AG08396 (cell line): ENCODE results near the gene GNAI3.

ENCODE experiments used
- DNase-seq: peaks from one replicate; pipeline ENCODE4 v3.0.0; 2012; ENCODE audit warnings: low spot score, mixed read lengths

Gene GNAI3

DNA sequence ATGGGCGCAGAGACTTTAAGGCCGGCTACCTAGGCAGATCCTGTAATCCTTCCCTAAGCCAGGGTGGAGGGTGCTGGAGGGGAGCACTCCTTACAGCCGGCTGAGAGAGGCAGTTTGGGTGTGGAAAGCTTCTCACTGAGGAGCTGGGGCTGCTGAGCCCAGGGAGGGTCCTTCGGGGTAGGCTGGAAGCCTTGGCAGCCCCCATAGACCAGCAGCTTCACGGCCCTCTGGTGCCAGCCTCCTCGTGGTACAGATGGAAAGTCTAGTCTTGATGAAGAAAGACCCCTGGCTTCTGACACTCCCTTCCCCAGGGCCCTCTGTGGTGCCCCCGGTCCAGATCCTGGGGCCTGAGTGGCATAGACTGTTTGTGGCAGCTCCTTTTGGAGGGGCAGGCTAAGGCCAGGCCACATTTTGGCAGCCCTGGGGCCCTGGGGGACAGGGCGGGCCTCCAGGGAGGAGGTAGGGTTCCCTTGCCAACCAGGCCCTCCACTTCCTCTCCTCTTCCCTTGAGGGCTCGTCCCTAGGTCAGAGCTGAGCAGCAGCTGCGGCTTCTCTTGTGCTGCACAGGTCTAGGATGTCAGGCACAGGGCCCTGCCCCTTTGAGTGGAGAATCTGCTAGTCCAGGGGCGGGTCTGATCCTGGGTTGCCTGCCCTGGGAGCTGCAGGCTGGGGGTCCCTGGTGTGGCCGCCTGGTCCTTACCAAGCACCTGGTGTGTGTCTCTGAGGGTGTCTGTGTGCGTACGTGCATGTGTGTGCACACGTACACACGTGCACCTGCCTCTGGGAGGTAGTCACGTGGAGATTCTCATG lies 76.0 kb downstream of the GNAI3 start:
- no peak for DNase-seq

DNA sequence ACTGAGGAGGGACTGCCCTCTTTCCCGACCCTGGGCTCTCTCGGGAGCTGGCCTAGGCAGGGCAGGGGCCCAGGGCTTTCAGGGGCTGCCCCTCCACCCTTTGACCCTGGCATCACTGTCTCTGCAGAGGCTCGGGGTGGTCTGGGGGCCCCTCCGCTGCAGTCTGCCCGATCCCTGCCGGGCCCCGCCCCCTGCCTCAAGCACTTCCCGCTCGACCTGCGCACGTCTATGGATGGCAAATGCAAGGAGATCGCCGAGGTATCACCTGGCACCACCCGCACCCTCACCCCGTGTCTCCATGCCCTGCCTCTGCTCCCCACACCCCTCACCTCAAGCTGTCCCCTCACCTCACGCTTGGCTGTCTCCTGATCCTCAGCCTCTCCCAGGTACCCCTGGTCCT lies 76.8 kb downstream of the GNAI3 start:
- no peak for DNase-seq

DNA sequence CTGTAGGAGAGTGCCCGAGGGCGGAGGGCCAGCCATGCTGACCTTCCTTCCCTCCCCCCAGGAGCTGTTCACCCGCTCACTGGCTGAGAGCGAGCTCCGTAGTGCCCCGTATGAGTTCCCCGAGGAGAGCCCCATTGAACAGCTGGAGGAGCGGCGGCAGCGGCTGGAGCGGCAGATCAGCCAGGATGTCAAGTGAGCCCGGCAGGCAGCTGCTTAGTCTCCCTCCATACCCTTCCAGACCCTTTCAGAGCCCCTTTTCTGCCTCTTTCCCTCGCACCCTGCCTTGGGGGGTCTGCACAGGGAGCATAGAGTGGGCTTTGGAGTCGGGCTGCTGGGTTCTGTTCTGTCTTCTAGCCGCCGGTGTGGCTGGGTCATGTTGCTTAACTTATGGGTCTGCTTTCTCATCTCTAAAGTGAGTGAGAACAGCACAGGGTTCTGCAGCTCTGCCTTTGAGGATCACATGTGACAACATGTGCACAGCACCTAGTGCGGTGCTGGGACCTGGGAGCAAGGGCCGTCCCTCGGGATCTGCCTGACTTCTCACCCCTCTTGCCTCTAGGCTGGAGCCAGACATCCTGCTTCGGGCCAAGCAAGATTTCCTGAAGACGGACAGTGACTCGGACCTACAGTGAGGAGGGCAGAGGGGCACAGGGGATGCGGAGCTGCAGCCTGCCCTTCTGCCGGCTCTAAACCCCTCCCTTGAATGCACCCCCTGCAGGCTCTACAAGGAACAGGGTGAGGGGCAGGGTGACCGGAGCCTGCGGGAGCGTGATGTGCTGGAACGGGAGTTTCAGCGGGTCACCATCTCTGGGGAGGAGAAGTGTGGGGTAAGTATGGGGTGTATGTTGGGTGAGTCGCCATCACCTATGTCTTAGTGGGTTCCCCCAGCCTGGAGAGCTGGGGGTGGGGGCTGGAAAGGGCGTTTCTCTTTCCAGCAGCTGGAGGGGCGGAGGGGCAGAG lies 77.5 kb downstream of the GNAI3 start:
- no peak for DNase-seq

DNA sequence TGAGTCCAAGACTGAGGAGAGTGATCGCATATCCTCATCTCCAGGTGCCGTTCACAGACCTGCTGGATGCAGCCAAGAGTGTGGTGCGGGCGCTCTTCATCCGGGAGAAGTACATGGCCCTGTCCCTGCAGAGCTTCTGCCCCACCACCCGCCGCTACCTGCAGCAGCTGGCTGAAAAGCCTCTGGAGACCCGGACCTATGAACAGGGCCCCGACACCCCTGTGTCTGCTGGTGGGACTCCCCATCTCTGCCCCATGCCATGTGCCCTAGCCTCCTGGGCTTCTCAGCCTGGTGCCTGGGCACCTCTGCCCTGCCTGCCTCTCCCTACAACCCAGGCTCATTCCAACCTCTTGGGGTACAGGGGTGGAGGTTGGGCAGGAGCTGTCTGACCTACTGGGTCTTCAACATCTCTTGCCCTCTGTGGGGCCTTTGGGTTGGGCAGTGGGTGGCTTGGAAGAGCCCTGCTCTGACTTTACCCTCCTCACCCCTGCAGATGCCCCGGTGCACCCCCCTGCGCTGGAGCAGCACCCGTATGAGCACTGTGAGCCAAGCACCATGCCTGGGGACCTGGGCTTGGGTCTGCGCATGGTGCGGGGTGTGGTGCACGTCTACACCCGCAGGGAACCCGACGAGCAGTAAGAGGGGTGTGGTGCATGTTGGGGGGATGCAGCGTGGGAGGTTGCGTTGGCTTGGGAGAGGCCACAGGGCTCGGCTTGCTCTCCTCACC lies 78.4 kb downstream of the GNAI3 start:
- DNase-seq = no peak

DNA sequence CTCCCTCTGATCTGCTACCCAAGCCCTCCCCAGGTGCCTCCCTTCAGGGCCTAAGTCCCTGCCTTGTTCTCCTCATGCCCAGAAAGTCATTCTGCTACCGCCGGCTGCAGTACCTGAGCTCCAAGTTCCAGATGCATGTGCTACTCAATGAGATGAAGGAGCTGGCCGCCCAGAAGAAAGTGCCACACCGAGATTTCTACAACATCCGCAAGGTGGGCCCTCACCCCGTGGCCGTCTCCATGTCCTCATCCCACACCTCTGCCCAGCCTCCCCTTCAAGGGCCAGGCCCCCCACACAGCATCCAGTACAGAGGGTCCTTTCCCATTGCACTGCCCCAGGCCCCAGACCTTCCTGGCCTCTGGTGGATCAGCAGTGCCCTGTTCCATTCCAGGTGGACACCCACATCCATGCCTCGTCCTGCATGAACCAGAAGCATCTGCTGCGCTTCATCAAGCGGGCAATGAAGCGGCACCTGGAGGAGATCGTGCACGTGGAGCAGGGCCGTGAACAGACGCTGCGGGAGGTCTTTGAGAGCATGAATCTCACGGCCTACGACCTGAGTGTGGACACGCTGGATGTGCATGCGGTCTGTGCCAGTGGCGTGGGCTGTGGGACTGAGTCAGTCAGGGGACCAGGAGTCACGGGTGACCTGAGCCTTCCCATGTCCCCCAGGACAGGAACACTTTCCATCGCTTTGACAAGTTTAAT lies 79.4 kb downstream of the GNAI3 start:
- DNase-seq = no peak

DNA sequence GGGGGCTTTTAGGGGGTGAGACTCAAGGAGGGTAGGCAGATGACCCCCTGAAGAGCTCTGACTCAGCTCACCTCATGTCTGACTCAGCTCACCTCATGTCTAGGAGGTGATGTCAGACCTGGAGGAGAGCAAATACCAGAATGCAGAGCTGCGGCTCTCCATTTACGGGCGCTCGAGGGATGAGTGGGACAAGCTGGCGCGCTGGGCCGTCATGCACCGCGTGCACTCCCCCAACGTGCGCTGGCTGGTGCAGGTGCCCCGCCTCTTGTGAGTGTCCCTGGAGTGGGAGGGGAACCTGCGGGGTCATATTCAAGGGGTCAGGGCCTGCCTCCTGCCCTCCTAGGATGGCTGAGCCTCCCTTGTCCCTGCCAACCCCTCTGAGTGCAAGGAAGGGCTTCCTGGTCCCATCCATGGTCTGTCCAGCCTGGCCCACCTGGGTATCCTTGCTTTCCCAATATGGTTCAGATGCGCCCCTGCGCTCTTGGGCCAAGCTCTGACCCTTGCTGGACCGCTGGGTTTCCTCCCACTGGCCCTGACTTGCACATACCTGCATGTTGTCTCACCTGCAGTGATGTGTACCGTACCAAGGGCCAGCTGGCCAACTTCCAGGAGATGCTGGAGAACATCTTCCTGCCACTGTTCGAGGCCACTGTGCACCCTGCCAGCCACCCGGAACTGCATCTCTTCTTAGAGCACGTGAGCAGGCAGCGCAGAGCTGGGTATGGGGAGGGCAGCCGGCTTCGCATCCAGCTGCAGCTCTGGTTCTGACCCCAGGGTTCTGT lies 80.3 kb downstream of the GNAI3 start:
- DNase-seq = no peak

DNA sequence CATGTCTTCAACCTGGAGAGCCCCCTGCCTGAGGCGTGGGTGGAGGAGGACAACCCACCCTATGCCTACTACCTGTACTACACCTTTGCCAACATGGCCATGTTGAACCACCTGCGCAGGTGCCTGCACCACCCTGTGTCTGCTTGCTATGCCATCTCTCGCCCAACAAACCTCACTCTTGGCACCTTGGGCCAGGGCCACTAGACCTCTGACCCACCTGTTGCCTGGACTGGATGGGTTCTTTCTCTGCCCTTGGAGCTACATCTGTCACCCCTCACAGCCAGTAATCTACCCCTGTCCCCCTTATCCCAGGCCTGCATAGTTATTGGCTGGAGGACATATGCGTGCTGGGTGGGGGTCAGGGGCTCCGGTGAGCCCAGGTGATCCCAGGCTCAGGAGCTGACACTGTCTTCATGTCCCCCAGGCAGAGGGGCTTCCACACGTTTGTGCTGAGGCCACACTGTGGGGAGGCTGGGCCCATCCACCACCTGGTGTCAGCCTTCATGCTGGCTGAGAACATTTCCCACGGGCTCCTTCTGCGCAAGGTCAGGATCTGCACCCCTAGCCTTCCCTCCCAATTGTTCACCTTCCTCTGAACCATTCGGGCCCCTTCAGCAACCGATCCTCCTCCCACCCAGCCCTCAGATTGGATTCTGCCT lies 81.1 kb downstream of the GNAI3 start:
- no peak for DNase-seq

DNA sequence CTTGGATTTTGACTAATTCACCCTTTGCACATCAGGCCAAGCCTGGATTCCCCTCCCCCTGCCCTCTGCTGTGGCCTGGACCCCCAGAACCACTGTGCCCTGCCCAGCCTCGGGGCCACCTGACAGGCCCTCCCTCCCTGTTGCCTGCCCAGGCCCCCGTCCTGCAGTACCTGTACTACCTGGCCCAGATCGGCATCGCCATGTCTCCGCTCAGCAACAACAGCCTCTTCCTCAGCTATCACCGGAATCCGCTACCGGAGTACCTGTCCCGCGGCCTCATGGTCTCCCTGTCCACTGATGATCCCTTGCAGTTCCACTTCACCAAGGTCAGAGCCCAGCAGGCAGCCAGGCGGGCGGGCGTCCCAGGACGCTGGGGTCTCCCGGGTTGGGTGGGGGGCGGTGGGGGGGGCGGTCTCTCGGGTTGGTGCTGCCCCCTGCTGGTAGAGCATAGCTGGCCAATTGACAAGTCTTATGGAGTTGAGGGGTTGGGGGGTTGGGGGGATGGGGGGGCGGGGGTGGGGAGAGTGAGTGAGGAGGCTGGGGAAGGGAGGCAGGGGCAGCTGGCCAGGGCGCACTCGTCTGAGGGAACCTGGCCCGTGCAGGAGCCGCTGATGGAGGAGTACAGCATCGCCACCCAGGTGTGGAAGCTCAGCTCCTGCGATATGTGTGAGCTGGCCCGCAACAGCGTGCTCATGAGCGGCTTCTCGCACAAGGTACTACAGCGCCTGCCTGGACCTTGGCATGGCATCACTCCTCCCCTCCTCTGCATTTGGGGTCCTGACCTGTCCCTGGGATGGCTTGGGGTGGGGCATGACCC lies 81.9 kb downstream of the GNAI3 start:
- no peak for DNase-seq

DNA sequence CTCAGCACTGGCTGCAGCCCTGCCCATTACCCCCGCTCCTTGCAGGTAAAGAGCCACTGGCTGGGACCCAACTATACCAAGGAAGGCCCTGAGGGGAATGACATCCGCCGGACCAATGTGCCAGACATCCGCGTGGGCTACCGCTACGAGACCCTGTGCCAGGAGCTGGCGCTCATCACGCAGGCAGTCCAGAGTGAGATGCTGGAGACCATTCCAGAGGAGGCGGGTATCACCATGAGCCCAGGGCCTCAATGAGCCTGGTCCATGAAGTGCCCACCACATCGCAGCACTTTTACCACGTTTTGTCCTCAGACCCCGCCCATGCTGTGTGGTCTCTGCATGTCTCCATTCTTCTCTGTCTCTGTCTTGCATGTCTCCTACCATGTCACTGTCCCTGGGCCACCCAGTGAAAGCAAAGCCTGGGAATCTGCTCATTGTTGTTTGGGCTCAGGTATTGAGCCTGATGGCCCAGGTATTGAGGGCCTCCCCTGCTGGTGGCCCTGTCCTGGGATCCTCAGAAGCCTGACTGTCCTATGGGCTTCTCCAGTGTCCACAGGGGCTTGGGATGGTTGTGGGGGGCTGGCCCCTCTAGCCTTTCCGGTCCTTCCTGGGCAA lies 82.6 kb downstream of the GNAI3 start:
- DNase-seq = no peak

DNA sequence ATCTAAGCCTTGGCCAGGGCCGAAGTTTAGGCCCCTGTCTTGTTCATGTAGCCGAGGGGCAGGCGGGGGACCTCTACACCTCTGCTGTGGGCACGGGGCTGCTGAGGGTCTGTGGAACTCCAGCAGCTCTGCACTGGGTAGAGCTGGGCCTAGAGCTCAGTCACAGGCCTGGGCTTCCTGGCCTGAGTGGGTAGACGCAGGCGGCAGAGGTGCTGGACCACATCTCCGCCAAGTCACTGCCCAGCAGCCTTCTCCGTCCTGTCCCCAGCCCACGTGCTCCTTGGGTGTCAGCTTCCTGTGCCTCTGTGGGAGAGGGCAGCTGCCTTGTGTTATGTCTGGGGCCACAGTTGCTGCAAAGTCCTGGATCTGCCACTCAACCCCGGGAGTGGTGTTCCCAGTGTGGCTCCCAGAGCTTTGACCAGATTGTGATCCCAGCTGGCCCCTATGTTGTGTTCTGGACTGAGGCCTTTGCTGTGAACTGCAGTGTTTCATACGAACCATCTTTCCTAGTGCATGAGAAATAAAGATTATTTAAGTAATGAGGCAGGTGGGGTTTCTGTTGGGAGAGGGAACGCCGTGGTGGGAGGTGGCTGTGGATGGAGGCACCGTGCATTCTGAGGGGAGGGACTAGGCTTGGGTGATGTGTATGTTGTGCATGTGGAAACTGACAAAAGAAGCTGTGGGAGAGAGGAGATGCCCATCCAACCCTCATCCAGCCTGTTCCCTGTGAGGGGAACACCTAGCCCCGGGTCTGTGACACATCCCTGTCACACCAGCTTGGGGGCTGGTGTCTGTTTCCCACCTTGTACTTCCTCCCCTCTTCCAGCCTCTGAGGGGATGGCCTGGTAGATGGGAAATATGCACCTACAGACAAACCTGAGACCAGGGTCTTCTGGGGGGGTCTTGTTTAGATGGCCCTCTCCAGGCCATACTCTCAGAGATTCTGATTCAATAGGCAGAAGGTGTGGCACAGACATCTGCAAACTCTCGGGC lies 83.4 kb downstream of the GNAI3 start:
- DNase-seq = no peak

DNA sequence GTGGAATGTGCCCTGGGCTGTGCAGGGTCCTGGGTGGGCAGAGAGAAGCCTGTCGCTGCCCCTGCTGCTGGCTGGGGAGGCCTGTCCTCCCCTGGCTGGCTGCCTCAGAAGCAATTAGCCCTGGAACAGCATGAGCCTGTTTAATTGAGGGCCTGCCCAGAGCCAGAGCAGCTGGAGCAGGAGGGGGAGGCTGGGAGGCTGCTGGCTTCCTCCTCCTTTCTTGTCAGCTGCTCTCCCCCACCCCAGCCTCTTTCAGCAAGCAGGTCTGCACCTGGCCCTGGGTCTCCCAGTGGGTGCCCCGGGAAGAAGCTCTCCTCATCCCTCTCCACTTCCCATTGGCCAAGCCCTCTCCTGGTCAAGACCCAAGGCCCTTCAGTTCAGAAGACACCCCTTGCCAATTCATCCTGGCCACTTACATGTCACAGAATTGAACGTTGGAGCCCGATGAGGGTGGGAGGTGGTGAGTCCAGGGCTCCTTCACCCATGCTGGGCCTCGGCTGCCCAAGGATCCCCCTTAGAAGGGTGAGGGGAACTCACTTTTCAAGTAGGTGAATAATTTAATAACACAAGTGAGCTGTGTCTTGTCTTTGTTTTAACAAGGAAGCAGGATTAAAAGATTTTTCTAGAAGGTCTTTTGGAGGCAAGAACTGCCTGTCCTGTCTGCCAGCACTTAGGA lies 84.4 kb downstream of the GNAI3 start:
- no peak for DNase-seq

DNA sequence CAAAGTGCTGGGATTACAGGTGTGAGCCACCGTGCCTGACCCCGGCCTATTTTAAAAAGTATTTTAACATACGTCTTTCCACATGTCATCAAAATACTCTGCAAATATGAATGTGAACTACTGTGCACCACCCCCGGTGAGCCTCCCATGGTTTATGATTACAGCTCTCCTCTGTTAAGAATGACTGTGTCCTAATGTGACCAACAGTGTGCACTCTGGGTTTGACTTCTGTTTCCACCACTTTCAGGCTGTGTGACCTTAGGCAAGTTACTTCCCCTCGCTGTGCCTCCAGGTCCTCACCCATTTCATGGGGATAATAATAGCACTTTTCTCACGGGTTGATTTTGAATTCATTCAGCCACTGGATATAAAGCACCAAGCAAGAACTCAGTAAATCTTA lies 85.9 kb downstream of the GNAI3 start:
- DNase-seq = no peak

DNA sequence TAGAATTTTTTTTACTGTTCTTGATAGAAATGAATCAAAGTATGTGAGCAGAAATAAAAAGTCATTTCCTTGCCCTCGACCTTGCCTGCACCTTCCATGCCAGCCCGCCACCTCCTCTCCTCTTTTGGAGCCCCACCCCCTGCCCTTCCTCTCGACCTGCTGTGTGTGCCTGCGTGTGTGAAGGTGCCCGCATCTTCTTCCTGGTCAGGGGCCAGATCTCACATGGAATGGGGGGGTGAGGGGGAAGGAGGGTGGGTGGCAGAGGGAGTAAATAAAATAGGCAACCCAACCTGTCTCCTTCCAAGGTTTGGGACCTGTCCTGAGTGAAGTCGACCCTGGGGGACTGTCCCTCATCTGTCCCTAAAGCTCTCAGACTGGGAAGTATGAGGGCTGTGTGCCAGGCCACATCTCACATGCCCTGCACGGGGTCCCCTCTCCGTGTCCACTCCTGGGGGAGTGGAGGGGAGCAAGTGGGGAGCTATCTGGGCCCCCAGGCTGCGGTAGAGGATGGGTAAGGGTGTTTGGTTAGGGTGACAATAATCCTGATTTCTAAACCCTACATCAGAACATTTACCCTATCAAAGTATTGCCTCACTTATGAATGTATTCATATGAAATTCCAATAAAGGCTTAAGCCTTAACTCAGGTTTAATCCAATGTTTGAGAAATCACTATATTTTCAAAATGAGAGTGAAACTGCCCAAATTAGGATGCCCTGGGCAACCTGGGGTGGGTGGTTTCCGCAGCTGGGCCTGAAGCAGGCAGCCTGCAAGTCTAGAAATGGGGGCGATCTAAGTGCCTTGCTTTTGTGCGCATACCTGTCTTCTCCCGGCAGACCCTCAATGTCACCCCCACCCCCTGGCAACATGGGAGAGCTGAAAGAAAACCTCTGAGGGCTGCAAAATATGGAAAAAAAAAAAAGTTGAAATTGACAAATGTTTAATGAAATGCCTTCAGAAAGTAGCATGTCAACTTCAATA lies 86.6 kb downstream of the GNAI3 start:
- no peak for DNase-seq

DNA sequence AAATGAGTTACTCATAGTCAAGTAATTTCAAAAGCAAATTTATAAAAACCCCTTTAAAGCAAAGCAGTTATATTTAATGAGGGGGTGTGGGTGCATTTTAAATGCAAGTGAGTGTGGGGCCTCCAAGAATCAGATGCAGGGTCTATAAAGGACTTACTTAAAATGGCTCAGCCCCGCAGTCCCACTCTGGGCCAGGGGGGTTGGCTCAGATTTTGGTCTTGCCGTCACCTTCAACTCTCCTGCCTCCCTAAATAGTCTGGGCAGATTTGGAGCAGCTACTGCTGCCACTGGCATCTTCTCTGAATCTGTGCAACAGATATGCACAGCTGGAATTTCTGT lies 87.4 kb downstream of the GNAI3 start:
- DNase-seq = no peak

DNA sequence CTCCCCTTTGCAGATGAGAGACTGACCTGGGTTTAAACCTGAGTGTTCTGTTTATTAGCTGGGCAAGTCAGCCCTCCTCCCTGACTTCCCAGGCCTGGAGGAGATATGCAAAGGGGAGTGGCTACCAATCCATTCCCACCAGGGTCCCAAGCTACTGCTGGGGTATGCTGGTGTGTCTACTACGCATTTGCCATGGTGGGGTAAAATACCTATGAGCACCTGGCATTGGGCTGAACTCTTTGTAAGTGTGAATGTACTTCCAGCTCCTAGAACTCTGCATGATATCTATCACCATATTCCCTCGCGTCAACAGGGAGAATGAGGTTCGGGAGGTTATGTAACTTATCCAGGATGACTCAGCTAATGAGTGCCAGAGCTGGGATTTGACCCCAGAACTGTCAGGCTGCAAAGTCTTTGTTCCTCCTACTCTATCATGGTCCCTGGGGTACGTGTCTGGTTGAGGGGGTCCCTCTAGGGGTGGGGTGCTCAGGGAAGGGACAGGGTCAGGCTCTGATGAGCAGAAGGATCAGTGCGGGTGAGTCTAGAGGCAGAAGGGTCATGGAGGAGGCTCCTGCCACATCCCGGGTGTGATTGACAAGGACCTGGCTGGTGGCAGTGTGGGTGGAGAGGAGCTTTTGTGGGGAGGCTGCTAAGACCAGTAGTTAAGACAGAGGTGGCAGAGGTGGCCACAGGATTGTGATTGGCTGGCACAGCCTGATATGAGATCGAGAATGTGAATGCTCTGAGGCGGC lies 88.0 kb downstream of the GNAI3 start:
- peak; percentile 64 for DNase-seq
